Measurements from ENCODE around the gene ITGA7.

- TF ChIP-seq CTCF (conservative IDR thresholded peaks at IDR 0.05 in 1 of 2, IDR thresholded peaks at IDR 0.05 in 1 of 2; ENCODE audit: extremely low read depth in 1 of 2, insufficient read depth in 1 of 2, low read depth in 1 of 2, low read length in 2 of 2) (no peak), EZH2 (IDR thresholded peaks at IDR 0.05; ENCODE audit: borderline replicate concordance, low read length) (no peak)
Observed at GRCh38 chr12:55652352-55652751, 55.4 kb downstream of the ITGA7 start.
